ENCODE results near the gene ZNF362. TPM values are rescaled to one million over a fixed set of nuclear protein-coding genes. Genes with fewer than 3 reads are reported as not detected.

Gene ZNF362
- total and polyA plus RNA-seq, 10 of the 15 experiments (the other 5 are each of a cell fraction or from before 2014, with no cell fraction given) = 0.74 to 22.8 (median 7.4) TPM

DNA sequence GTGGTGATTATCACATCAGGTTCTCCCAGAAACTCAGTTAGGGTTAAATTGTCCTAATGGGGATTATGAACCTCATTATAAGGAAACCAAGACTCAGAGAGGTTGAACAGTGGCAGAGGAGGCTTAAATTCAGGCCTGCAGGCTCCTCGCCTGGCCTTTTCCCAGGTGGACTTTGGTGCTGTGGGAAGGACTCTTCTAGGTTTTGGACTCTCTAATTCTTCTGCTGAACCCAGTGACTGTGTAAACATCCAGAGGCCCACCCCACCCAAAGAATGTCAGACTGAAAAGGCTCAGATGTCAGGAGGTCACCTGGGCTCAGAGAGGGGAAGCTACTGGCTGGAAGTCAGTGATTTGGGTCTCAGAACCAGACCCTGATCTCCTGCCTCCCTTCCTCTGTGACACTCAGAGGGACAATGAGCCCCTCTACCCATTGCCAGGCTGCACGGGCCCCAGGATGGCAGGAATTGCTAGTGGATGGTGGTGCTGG lies 2.5 kb downstream of the ZNF362 start:
- DNase-seq (ENCODE audit: low read depth, low spot score) (no peak), FAIRE-seq (no peak), ATAC-seq (no peak)
- Histone ChIP-seq H3K27me3 (replicated peaks in 1 of 2; ENCODE audit: control insufficient read depth in 2 of 2, insufficient read depth in 2 of 2, low read length in 1 of 2) (no peaks in the 10 kb centered on the region), H3K4me3 (peak overlapping the region; percentile 53; the same call in 1 of the 2 replicates), H3K9me3 (replicated peaks; ENCODE audit: control insufficient read depth, insufficient read depth, low read length) (no peaks in the 10 kb centered on the region), H3K4me2 (ENCODE audit: control insufficient read depth, insufficient read depth) (peak overlapping the region; percentile 89), H2AFZ (ENCODE audit: control insufficient read depth, low read depth, low read length) (no peak overlapping the region), H3K79me2 (ENCODE audit: control insufficient read depth, insufficient read depth, low read length) (peaks cover 30% of the 10 kb centered on the region), H3K9ac (ENCODE audit: control insufficient read depth, insufficient read depth, low read length) (0 out of 2 replicates have a peak overlapping the region, but pooled peaks have one; percentile 10), H3K36me3 (ENCODE audit: control insufficient read depth in 2 of 2, insufficient read depth in 2 of 2, low read length in 1 of 2) (no peaks in the 10 kb centered on the region), H3K27ac (ENCODE audit: control insufficient read depth, insufficient read depth) (peak overlapping the region; percentile 90), H4K20me1 (ENCODE audit: control insufficient read depth, insufficient read depth) (no peaks in the 10 kb centered on the region), H3K4me1 (ENCODE audit: control insufficient read depth, insufficient read depth, low read length) (peaks cover 29% of the 10 kb centered on the region)
- 75% methylated on average over 2 of the region's 2 CpGs for WGBS (ENCODE audit: insufficient coverage, insufficient replicate concordance, low lambda C conversion rate, missing lambda C conversion rate)
- ChIA-PET POLR2A (no interaction called here), RAD21 (ENCODE audit: unreplicated experiment) (no interaction called here), CTCF (no interaction called here), SMC1A (ENCODE audit: uncharacterized antibody, unreplicated experiment) (no interaction called here)
- intact Hi-C loops (cut with micrococcal nuclease; ENCODE audit: unreplicated experiment) (loop anchor here (5.0 kb wide), 1 partner anchor 132 kb away; no protein-coding TSS in a partner anchor), in situ Hi-C loops (cut with MboI) (no loop called here)
- TF ChIP-seq NR2C2 (IDR thresholded peaks at IDR 0.05; ENCODE audit: borderline replicate concordance, control insufficient read depth, insufficient read length, low read depth) (no peak), NKRF (conservative IDR thresholded peaks at IDR 0.05) (no peak), MYB (IDR thresholded peaks at IDR 0.05; ENCODE audit: borderline replicate concordance, low read depth, low read length) (no peak)
- BruUV-seq (replicated peaks) = no TSS peak

DNA sequence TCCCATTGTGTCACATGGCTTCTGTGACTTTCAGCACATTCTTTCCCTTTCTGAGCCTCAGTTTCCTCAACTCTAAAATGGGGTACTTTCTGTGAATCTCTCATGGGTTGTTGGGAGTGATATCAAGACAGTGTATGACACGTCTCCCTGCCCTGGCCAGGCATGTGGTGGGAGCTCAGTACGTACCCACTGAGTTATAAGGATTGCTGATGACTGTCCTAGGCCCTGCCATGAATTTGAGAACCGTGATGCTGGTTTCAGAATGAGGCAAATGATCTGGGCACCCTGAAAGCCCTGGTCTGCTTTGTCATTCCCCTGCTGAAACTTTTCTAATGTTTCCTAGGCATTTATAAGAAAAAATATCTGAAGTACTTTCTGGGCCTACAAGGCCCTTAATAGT lies 3.6 kb downstream of the ZNF362 start:
- Histone ChIP-seq H2AFZ (ENCODE audit: control insufficient read depth, low read depth, low read length) (no peak overlapping the region), H3K27ac (ENCODE audit: control insufficient read depth, insufficient read depth) (peak overlapping the region; percentile 58), H3K4me1 (ENCODE audit: control insufficient read depth, insufficient read depth, low read length) (peaks cover 29% of the 10 kb centered on the region), H3K79me2 (ENCODE audit: control insufficient read depth, insufficient read depth, low read length) (peaks cover 30% of the 10 kb centered on the region), H3K9ac (ENCODE audit: control insufficient read depth, insufficient read depth, low read length) (peak overlapping the region; percentile 43; the same call in 1 of the 2 replicates), H4K20me1 (ENCODE audit: control insufficient read depth, insufficient read depth) (no peaks in the 10 kb centered on the region), H3K4me2 (ENCODE audit: control insufficient read depth, insufficient read depth) (peak overlapping the region; percentile 89), H3K9me3 (replicated peaks; ENCODE audit: control insufficient read depth, insufficient read depth, low read length) (no peaks in the 10 kb centered on the region), H3K27me3 (replicated peaks in 1 of 2; ENCODE audit: control insufficient read depth in 2 of 2, insufficient read depth in 2 of 2, low read length in 1 of 2) (no peaks in the 10 kb centered on the region), H3K4me3 (no peak overlapping the region), H3K36me3 (ENCODE audit: control insufficient read depth in 2 of 2, insufficient read depth in 2 of 2, low read length in 1 of 2) (no peaks in the 10 kb centered on the region)
- no TSS peak for BruUV-seq (replicated peaks)
- DNase-seq (ENCODE audit: low read depth, low spot score) = no peak
- no peak for FAIRE-seq
- intact Hi-C loops (cut with micrococcal nuclease; ENCODE audit: unreplicated experiment) (loop anchor here (5.0 kb wide), 1 partner anchor 133 kb away; no protein-coding TSS in a partner anchor), in situ Hi-C loops (cut with MboI) (no loop called here)
- ChIA-PET POLR2A (interaction anchor here (0.6 kb wide), 1 partner anchor 156 kb away, joined by 4 read pairs; no protein-coding TSS in a partner anchor), CTCF (interaction anchor here (1.5 to 1.8 kb wide), 2 partner anchors 36 to 212 kb away, joined by 4 to 6 read pairs; no protein-coding TSS in a partner anchor), RAD21 (ENCODE audit: unreplicated experiment) (interaction anchor here (0.8 kb wide), 1 partner anchor 36 kb away, joined by 3 read pairs; no protein-coding TSS in a partner anchor), SMC1A (ENCODE audit: uncharacterized antibody, unreplicated experiment) (interaction anchor here (1.2 to 1.6 kb wide), 2 partner anchors 14 to 35 kb away, joined by 3 read pairs; no protein-coding TSS in a partner anchor)
- 53% methylated on average over 3 of the region's 3 CpGs for WGBS (ENCODE audit: insufficient coverage, insufficient replicate concordance, low lambda C conversion rate, missing lambda C conversion rate)
- ATAC-seq = no peak
- TF ChIP-seq POLR2A (IDR thresholded peaks at IDR 0.05; ENCODE audit: low read depth, low read length) (no peak), NBN (IDR thresholded peaks at IDR 0.05) (no peak), E4F1 (IDR thresholded peaks at IDR 0.05; ENCODE audit: borderline replicate concordance, partially characterized antibody) (no peak), ZNF622 (IDR thresholded peaks at IDR 0.05) (no peak), TARDBP (IDR thresholded peaks at IDR 0.05; ENCODE audit: borderline replicate concordance) (no peak), EZH2 (IDR thresholded peaks at IDR 0.05; ENCODE audit: borderline replicate concordance, control insufficient read depth, low read depth, low read length) (no peak), RAD51 (IDR thresholded peaks at IDR 0.05) (no peak), BCL3 (IDR thresholded peaks at IDR 0.05; ENCODE audit: borderline replicate concordance, insufficient read depth, low read depth, low read length, poor library complexity, severe bottlenecking) (no peak)

All from GM12878 (cell line).